GM23248 (cell line): ENCODE results near the gene SLC26A8. TPM values are rescaled to one million over a fixed set of nuclear protein-coding genes. Genes with fewer than 3 reads are reported as not detected.

Source experiments
- DNase-seq: peaks from one replicate; pipeline ENCODE4 v3.0.0-alpha.2; 2015
- H2AFZ ChIP-seq: fragments of 200-600 bp; sonication (generic); 2 replicates; pipeline ENCODE4 v1.6.1; 2016; ENCODE audit warnings: antibody characterized with exemption
- H3F3A ChIP-seq: fragments of 200-600 bp; sonication (generic); 2 replicates; pipeline ENCODE4 v1.6.1; 2016; ENCODE audit warnings: mild to moderate bottlenecking, antibody characterized with exemption, mixed run types; ENCODE audit not compliant: insufficient read depth
- H3K27ac ChIP-seq: fragments of 200-600 bp; sonication (generic); 2 replicates; pipeline ENCODE4 v1.5.1; 2016; ENCODE audit warnings: mild to moderate bottlenecking
- H3K27me3 ChIP-seq: fragments of 200-600 bp; sonication (generic); replicated peaks from 2 replicates; pipeline ENCODE4 v1.6.1; 2016; ENCODE audit warnings: mild to moderate bottlenecking; ENCODE audit not compliant: insufficient read depth
- H3K36me3 ChIP-seq: fragments of 200-600 bp; sonication (generic); 2 replicates; pipeline ENCODE4 v1.6.1; 2016; ENCODE audit warnings: low read depth, mild to moderate bottlenecking
- H3K4me1 ChIP-seq: fragments of 200-600 bp; sonication (generic); 2 replicates; pipeline ENCODE4 v1.6.1; 2016; ENCODE audit warnings: mild to moderate bottlenecking; ENCODE audit not compliant: insufficient read depth
- H3K4me2 ChIP-seq: fragments of 200-600 bp; sonication (generic); one replicate; pipeline ENCODE4 v1.6.1; 2016; ENCODE audit warnings: mild to moderate bottlenecking; ENCODE audit not compliant: unreplicated experiment
- H3K4me3 ChIP-seq: fragments of 200-600 bp; sonication (generic); 2 replicates; pipeline ENCODE4 v1.5.1; 2016; ENCODE audit warnings: mild to moderate bottlenecking
- H3K79me2 ChIP-seq: fragments of 200-600 bp; sonication (generic); 2 replicates; pipeline ENCODE4 v1.6.1; 2016; ENCODE audit warnings: mild to moderate bottlenecking; ENCODE audit not compliant: insufficient read depth
- H3K9ac ChIP-seq: fragments of 200-600 bp; sonication (generic); 2 replicates; pipeline ENCODE4 v1.6.1; 2016; ENCODE audit warnings: mild to moderate bottlenecking
- H3K9me2 ChIP-seq: fragments of 200-600 bp; sonication (generic); 2 replicates; pipeline ENCODE4 v1.6.1; 2016; ENCODE audit warnings: mixed run types, mild to moderate bottlenecking, moderate library complexity; ENCODE audit not compliant: insufficient read depth
- H3K9me3 ChIP-seq: fragments of 200-600 bp; sonication (generic); one replicate; pipeline ENCODE4 v1.6.1; 2017; ENCODE audit warnings: low read depth
- H4K20me1 ChIP-seq: fragments of 200-600 bp; sonication (generic); 2 replicates; pipeline ENCODE4 v1.6.0; 2016; ENCODE audit not compliant: insufficient read depth
- EZH2 ChIP-seq: fragments of 200-600 bp; sonication (generic); IDR thresholded peaks from 2 replicates; pipeline ENCODE4 v1.6.1; 2018; ENCODE audit warnings: antibody characterized with exemption, mild to moderate bottlenecking; ENCODE audit not compliant: insufficient read depth, poor library complexity, severe bottlenecking
- EZH2phosphoT487 ChIP-seq: fragments of 200-600 bp; sonication (generic); IDR thresholded peaks from 2 replicates; pipeline ENCODE4 v1.6.1; 2018; ENCODE audit warnings: antibody characterized with exemption, moderate library complexity, mild to moderate bottlenecking, low read depth; ENCODE audit not compliant: insufficient read depth
- WGBS, 2 experiments: methylation state at CpG; one replicate each; pipeline ENCODE4 v1.1.6; 2015 to 2017; ENCODE audit warnings: low lambda C conversion rate in 2 of 2, low coverage in 1 of 2; ENCODE audit errors: missing lambda C conversion rate in 2 of 2; 5-methylcytosine and 5-hydroxymethylcytosine counted together
- in situ Hi-C: fragments of 300-500 bp; cut with MboI; formaldehyde crosslinking; loops from 2 replicates; pipeline ENCODE4 v1.15.0; 2020
- polyA plus RNA-seq: library from polyadenylated mRNA; unstranded; fragments of >200 nt; fragmentation: Nextera tagmentation; extraction: Ambion mirVana; gene quantifications from 2 replicates; pipeline ENCODE4 v1.2.1, GENCODE V29; 2016
- total RNA-seq: library from RNA; depleted of rRNA; stranded (reverse); fragments of >200 nt; shearing (Covaris generic); gene quantifications from 2 replicates; pipeline ENCODE4 v1.2.3, GENCODE V29; 2014

SLC26A8 gene
- total and polyA plus RNA-seq, 2 experiments from 2014 or later: not detected

- Histone ChIP-seq H3K4me1 (no peaks in the 10 kb centered on the region), H3K27me3 (no peaks in the 10 kb centered on the region), H3K4me3 (no peak overlapping the region), H3K79me2 (no peaks in the 10 kb centered on the region), H4K20me1 (no peaks in the 10 kb centered on the region), H3F3A (no peaks in the 10 kb centered on the region), H3K27ac (no peak overlapping the region), H3K9ac (no peak overlapping the region), H3K9me3 (no peaks in the 10 kb centered on the region), H3K36me3 (no peaks in the 10 kb centered on the region), H2AFZ (no peak overlapping the region), H3K9me2 (no peaks in the 10 kb centered on the region), H3K4me2 (no peak overlapping the region)
- no peak for DNase-seq
- TF ChIP-seq EZH2phosphoT487 (no peak), EZH2 (no peak)
- in situ Hi-C loops: no loop called here
- WGBS, 2 experiments: 63% methylated on average over 7 of the region's 7 CpGs
Measured at GRCh38 chr6:35972471-35973367, 51.7 kb downstream of the SLC26A8 start.

GRCh38 chr6:35970181-35970580, 54.3 kb downstream of the SLC26A8 start:
- Histone ChIP-seq H3K36me3 (no peaks in the 10 kb centered on the region), H3K27ac (peak overlapping the region; percentile 13; the same call in 1 of the 2 replicates)

GRCh38 chr6:35969646-35970045, 54.8 kb downstream of the SLC26A8 start:
- in situ Hi-C loops: no loop called here
- no peaks in the 10 kb centered on the region for H3K4me1 ChIP-seq
- H2AFZ ChIP-seq: no peak overlapping the region
- no peaks in the 10 kb centered on the region for H3K9me2 ChIP-seq
- no peak overlapping the region for H3K4me3 ChIP-seq
- no peaks in the 10 kb centered on the region for H3K9me3 ChIP-seq
- TF ChIP-seq EZH2 (no peak), EZH2phosphoT487 (no peak)
- no peaks in the 10 kb centered on the region for H3F3A ChIP-seq
- H3K9ac ChIP-seq: no peak overlapping the region
- H3K36me3 ChIP-seq: no peaks in the 10 kb centered on the region
- no peaks in the 10 kb centered on the region for H4K20me1 ChIP-seq
- no peaks in the 10 kb centered on the region for H3K79me2 ChIP-seq
- peak overlapping the region; percentile 6 for H3K4me2 ChIP-seq
- peak; percentile 48 for DNase-seq
- no peaks in the 10 kb centered on the region for H3K27me3 ChIP-seq
- 0 out of 2 replicates have a peak overlapping the region, but pooled peaks have one; percentile 13 for H3K27ac ChIP-seq

More at GRCh38 chr6:35970181-35970580, 54.3 kb downstream of the SLC26A8 start:
- Histone ChIP-seq H3K4me1 (no peaks in the 10 kb centered on the region), H2AFZ (peak overlapping the region; percentile 64), H3K27me3 (no peaks in the 10 kb centered on the region), H3K9me3 (no peaks in the 10 kb centered on the region), H3F3A (no peaks in the 10 kb centered on the region), H3K4me3 (no peak overlapping the region), H3K4me2 (peak overlapping the region; percentile 6), H3K79me2 (no peaks in the 10 kb centered on the region), H3K9me2 (no peaks in the 10 kb centered on the region), H4K20me1 (no peaks in the 10 kb centered on the region), H3K9ac (no peak overlapping the region)
- 57 to 65% methylated on average over 4 of the region's 4 CpGs for WGBS, 2 experiments
- no peak for TF ChIP-seq EZH2phosphoT487
- no peak for TF ChIP-seq EZH2
- in situ Hi-C loops: no loop called here
- peak; percentile 88 for DNase-seq

- no peaks in the 10 kb centered on the region for H3K36me3 ChIP-seq
- DNase-seq: no peak
- H3K27me3 ChIP-seq: no peaks in the 10 kb centered on the region
- no peaks in the 10 kb centered on the region for H3F3A ChIP-seq
- H3K79me2 ChIP-seq: no peaks in the 10 kb centered on the region
- H3K27ac ChIP-seq: no peak overlapping the region
- no peak overlapping the region for H3K9ac ChIP-seq
- no peaks in the 10 kb centered on the region for H3K4me1 ChIP-seq
- TF ChIP-seq EZH2phosphoT487: no peak
- TF ChIP-seq EZH2: no peak
- 71 to 81% methylated on average over 4 of the region's 4 CpGs for WGBS, 2 experiments
- no peaks in the 10 kb centered on the region for H4K20me1 ChIP-seq
- no peak overlapping the region for H2AFZ ChIP-seq
- no peaks in the 10 kb centered on the region for H3K9me2 ChIP-seq
- H3K4me3 ChIP-seq: no peak overlapping the region
- no peak overlapping the region for H3K4me2 ChIP-seq
- in situ Hi-C loops: no loop called here
- no peaks in the 10 kb centered on the region for H3K9me3 ChIP-seq
Measured at GRCh38 chr6:35968821-35969220, 55.6 kb downstream of the SLC26A8 start.
